Renal pelvis (tissue), 4 donors: Measurements from ENCODE around the gene PTPN13. TPM values are rescaled to one million over a fixed set of nuclear protein-coding genes. Genes with fewer than 3 reads are reported as not detected.
"Not testable (repeated sequence)": the region's sequence is repeated elsewhere in the genome, so short reads cannot be mapped to it uniquely, and the experiment has no call there.

Source experiments
- DNase-seq: peaks from one replicate; pipeline ENCODE4 v3.0.0-alpha.2; 2013
- polyA plus RNA-seq, 3 donors: library from polyadenylated mRNA; unstranded; fragments of 120-200 nt; gene quantifications; one replicate each; pipeline ENCODE4 v1.2.1, GENCODE V29; 2013; ENCODE audit not compliant: insufficient read length in 3 of 3

PTPN13 gene
- polyA plus RNA-seq, 3 donors: 116 to 154 (median 151) TPM

DNA sequence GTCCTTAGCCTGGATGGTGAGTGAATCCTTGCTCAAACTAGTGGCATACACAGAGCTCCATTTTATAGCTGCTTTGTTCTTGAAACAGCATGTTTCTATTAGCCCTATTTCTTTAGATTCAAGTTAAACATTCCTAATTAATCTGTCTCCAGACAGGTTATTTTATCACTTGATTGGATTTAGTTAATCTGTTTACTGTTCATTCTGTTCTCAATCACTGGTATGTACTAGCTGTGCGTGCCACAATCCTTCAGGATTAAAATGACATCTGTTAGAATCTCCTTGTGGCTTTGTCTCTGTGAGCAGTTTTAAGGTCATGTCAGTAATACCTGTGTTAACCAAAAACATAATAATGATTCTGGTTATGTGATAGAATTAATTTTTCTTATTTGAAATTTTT is 36.5 kb downstream of the PTPN13 start:
- no peak for DNase-seq

DNA sequence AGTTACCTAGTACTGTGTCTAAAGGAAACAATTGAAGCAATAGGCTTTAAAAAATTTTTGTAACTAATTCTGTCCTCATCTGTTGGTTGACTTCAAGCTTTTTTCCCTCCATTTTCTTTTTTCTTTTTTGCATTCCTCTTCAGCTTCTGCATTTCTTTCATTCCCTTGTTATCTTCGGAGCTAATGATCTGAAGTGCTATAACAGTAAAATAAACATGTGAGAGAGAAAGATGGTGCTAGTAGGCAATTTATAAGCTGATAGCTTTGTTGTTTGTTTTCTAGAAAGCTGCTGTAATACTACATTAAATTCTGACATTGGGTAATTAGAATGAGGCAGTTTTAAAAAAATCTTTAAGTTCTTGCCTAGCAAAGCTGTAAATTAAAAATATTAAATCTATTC is 37.1 kb downstream of the PTPN13 start:
- no peak for DNase-seq

DNA sequence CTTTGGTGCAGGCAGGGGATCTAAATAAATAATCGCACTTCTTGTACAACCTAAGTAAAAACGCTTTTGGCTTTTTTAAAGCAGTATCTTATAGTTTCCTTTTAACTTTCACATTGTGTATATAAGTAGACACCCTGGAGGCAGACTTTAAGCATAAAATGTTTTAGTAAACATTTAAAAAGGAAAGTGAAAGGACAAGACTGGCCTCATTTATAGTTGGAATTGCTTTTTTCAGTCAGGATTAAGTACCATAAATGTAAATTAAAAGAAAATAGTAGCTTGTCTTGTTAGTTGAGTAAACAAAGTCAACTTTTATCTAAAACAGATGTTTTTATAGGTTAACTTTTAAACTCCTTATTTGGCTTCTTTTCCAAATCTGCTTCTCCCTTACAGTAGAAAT is 39.7 kb downstream of the PTPN13 start:
- peak; percentile 34 for DNase-seq

DNA sequence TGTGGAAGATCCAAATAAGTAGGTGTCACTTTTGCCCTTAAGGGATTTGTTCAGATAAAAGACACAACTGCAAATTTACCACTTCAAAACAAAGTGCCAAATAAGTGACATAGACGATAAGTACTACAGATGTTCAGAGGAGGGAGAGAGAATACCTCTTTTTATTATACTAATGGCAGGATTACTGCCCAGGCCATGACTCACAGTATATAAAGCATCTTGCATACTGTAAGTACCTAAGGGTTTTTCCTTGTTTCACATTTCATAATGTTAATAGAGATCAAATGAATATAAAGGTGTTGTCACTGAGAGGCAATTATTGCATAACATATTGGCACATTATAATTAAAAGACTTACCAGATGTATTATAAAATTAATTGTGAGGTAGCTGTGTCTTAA is 46.4 kb downstream of the PTPN13 start:
- DNase-seq: no peak

DNA sequence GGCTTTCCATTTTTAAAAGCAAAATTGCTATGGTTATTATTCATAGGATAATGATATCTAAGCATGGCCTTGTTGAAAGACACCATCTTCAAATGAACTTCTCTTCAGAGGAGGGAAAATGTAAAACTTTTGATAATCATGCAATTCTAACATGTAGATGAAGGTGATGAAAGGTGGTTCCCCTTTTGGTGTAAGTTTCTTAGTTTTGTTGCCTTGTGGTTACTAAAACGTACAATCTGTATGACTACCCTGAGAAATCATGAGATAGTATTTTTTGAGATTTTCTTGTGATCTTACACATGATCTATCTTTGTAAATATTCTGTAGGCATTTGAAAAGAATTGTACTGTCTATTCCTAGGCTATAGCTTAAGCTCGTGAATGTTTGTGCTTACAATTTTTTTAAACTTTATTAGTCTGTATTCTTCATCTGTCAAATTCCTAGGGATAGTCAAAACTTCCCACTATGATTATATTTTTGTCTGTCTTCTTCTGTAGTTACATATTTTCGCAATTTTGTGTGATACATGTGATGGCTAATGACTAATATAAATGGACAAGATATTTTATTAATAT is 47.5 kb downstream of the PTPN13 start:
- no peak for DNase-seq

DNA sequence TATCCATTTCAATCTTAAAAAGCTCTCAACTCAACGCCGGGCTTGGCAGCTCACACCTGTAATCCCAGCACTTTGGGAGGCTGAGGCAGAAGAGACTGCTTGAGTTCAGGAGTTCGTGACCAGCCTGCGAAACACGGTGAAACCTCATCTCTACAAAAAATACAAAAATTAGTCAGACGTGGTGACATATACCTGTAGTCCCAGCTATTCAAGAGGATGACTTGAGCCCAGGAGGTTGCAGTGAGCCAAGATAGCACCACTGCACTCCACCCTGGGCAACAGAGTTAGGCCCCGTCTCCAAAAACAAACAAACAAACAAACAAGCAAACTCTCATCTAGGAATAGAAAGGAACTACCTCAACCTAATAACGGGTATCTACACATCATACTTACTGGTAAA is 50.8 kb downstream of the PTPN13 start:
- DNase-seq: no peak

DNA sequence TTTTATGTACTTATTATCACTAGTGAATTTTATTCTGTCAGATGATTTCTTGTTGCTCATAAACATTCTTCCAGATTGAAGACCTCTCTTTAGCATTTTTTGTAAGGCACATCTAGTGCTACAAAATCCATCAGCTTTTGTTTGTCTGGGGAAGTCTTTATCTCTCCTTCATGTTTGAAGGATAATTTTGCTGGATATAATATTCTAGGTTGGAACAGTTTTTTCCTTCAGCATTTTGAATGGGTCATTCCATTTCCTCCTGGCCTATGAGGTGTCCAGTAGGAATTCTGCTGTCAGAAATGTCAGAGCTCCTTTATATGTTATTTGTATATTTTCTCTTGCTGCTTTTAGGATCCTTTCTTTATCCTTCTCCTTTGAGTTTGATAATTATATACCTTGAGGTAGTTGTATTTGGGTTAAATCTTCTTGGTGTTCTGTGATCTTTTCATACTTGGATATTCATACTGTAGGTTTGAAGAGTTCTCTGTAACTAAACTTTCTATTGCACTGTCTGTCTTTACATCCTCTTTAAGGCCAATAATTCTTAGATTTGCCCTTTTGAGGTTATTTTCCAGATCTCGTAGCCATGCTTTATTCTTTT is 58.3 kb downstream of the PTPN13 start:
- DNase-seq: no peak

DNA sequence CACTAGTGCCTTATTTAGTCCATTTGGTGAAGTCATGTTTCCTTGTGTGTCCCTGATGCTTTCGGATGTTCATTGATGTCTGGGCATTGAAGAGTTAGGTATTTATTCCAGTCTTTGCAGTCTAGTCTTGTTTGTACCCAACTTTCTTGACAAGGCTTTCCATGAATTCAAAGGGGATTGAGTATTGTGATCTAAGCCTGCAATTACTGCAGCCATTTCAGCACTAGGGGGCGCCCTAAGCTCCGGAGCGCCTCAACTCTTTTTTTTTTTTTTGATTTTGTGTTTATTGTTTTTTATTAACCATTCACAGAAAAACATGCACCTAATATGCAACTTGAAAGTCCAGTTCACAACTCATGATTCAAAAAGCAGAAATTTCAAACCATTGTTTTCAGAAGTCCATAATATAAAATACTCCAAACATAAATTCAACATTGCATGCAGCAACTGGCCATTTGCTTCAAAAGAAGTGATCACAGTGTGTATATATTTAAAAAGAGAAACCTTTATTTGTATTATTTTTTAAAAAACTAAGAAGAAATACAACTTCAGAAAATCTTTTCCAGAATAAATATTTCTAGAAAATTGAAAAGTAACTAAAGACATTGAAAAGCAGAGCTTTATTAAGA is 59.2 kb downstream of the PTPN13 start:
- no peak for DNase-seq

DNA sequence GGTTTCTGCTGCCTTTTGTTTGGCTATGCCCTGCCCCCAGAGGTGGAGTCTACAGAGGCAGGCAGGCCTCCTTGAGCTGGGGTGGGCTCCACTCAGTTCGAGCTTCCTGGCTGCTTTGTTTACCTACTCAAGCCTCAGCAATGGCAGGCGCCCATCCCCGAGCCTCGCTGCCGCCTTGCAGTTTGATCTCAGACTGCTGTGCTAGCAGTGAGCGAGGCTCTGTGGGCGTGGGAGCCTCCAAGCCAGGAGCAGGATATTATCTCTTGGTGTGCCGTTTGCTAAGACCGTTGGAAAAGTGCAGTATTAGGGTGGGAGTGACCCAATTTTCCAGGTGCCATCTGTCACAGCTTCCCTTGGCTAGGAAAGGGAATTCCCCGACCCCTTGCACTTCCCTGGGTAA is 62.7 kb downstream of the PTPN13 start:
- not testable (repeated sequence) for DNase-seq

DNA sequence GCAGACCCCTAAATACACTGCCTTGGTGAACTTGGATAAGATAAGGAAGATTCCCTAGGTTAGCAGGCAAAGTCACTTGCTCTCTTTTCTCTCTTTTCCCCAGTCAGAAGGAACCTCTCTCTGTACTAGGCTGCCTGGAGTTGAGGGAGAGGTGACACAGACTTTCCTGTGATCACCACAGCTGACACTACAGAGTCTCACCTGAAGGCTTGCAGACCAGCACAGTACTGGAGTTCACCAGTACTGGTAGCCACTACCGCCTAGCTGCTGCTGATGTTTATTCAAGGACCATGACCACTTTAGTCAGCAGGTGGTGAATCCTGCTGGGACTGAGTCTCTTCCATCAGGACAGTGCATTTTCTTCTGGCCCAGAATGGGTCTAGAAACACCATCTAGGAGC is 63.3 kb downstream of the PTPN13 start:
- no peak for DNase-seq

DNA sequence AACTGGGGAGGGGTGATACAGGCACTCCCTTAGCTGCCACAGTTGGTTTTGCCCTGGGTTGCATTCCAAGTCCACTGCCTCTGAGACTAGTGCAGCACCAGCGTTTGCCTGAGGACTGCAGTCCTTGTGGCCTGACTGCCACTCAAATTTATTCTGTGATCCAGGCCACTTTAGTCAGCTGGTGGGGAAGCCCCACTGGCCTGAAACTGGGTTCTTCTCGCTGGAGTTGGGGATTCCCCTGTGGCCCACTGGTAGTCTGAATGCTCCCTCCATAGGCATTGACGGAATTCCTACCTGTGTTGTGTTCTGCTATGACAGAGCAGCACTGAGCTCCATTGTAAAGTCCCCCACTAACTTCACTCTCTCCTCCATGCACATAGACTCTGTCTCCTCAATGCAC is 63.8 kb downstream of the PTPN13 start:
- no peak for DNase-seq

DNA sequence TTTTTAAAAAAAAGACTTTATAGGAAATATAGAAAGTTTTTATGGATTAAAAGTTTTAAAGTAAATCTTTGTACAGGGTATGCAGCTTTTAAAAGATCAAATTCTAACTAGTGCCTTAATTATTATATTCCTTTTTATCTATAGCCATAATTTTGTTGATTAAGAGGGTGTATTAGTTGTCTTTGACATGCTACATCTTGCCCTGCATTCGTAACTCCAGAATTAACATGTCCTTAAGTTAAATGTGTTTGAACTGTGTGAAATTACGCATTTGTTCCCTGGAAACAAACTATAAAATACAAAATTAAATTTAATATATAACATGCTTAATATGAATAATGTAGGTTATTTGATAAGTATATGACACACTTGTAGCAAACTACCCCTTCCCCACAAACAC is 66.3 kb downstream of the PTPN13 start:
- no peak for DNase-seq

DNA sequence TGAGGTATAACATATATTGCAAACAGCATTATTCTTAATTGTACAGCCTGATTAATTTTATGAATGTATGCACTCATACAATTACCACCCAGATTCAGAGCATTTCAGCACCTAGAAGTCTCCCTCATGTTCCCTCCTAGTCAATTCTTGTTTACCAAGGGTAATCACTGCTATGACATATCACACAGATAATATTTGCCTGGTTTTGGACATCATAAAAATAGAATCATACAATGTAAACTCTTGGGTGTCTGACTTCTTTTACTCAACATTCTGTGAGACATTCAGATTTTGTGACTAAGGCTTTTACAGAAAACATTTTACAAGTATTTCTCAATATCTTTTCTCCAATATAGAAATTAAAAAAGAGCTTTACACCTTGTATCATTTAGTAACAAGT is 66.9 kb downstream of the PTPN13 start:
- no peak for DNase-seq

DNA sequence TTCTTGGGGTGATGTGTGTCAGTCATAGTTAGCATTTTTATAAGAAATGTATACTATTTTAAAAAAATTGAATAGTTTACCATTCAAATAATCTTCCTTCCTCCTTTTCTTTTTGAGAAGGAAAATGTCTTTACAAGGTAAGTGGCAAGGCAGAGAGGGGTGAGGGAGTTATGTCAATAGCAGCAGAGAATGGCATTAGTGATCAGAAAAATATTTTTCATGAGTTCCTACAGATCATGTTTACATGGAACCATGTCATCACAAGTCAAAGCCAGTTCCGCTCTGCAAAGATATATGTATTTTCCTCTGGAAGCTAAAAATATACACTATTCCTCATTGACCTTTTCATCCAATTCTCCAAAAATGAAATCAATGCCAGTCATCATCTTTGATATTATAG is 67.3 kb downstream of the PTPN13 start:
- DNase-seq: no peak

DNA sequence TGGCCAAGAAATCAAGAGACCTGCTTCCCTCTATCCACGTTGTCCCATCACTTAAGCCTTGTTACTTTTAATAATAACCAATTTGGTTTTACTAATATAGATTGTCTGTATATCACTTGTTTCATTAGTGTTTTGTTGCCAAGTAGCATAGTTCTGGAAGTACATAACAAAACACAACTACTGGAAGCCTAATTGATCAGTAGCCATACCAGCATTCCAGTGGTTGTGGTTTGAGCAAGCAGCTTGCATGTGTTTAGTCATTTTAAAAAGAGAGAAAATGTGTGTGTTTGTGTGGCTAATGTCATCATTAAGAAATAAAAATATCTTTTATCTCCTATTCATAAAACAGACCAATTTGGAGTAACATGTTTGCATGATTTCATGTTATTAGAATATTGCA is 70.8 kb downstream of the PTPN13 start:
- no peak for DNase-seq

DNA sequence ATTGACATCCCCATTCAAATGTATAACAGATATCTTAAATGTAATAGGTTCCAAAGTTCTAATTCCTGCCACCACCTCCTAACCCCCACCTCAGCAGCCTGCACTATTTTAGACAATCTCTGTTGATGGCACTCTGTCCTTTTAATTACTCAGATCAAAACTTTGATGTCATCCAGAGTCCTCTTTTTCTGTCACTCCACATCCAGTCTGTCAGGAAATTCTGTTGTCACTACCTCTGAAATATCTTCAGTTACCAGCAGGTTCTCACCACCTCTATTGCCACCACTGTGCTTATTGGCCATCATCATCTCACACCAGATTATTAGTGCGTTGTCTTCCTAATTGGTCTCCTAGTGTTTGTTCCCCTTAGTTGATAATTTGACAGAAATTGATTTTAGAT is 76.2 kb downstream of the PTPN13 start:
- no peak for DNase-seq

DNA sequence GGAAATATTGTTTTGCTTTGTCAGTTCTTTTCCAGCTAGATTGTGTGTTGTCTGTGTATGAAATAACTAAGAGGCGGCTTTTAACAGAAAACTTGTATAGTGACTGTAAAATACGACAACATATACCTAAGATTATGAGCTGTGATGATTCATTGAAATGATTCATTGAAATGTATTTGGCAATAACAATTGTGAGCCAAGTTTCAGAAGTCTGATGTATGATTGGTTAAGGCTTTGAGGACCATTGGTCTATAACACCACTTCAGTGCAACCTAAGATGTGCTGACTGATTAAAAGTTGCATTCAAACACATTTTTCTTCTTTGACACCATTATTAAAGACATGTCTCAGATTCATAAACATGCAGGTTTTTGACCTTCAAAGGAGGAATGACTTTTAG is 76.6 kb downstream of the PTPN13 start:
- no peak for DNase-seq

DNA sequence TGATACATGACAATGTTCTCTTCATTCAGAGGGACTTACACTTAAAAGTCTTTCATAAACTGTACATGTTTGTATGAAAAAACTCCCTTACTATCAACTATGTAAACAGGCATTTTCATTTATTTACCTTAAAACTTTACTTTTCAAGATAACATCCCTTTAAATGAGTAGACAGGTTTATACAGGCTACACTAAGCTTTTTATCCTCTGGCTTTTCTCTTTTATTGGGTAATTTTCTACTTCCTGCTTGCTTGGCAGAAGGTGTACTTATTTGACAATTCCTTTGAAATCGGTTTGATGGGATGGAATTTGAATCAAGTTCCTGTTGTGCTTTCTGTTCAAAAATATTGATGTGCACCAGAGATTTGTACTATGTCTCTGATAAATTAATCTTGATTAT is 81.4 kb downstream of the PTPN13 start:
- no peak for DNase-seq

DNA sequence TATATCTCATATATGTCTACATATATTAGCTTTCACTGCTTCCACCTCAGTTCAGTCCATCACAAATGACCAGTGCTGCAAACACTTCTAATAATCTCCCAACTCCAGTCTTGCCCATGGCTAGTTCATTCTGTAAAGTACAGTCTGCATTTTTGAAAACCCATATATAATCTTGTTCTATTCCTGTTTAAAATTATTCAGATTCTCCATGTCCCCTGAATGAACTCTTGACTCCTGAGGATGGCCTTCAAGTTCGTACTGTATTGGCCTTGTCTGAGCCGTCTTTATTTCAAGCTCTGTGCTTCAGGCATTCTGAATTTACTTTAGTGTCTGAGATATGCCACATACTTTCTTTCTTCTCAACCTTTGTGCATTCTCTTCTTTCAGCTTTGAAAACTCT is 84.7 kb downstream of the PTPN13 start:
- no peak for DNase-seq

DNA sequence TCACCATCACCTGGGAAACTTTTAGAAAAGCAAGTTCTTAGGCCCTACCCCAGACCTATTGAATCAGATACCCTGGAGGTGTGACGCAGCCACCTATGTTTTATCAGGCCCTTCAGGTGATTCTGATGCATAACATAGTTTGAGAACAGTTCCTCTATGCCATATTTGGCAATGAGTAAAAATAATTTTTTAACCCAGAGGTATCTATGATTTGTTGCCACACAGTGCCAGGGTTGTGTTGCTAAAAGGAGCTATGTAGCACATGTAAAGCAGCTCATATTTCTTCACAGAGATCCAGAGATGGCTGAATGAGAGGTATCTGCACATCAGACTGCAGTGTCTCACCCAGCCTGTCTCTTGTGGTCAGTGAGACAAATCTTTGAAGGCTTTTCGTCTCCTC is 85.3 kb downstream of the PTPN13 start:
- DNase-seq: no peak

DNA sequence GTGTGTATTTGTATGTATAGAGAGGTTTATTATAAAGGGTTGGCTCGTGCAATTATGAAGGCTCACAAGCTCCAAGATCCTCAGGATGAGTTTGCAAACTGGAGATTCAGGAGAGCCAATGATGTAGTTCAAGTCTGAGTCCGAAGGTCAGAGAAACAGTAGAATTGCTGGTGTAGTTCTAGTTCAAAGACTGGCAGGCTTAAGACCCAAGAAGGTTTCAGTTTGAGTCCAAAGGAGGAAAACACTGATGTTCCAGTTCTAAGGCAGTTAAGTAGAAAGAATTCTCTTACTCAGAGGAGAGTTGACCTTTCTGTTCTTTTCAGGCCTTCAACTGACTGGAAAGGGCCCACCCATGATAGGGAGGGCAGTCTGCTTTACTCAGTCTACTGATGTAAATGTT is 89.1 kb downstream of the PTPN13 start:
- no peak for DNase-seq

DNA sequence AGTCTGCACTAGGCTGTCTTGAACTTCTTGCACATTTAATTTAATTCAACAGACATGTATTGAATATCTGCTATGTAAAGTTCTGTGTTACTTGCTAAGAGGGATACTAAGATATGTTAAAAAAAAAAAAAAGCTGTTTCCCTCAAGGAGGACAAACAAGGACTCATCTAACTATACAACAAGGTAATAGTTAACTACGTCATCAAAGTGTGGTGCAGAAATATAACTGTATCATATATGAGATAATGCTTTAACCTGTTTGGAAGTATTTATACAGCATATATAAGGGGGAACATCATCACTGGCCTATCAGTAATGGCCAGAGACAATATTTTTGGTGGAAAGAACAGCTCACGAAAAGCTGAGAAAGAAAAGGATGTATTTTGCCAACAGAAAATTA is 89.9 kb downstream of the PTPN13 start:
- DNase-seq: no peak

DNA sequence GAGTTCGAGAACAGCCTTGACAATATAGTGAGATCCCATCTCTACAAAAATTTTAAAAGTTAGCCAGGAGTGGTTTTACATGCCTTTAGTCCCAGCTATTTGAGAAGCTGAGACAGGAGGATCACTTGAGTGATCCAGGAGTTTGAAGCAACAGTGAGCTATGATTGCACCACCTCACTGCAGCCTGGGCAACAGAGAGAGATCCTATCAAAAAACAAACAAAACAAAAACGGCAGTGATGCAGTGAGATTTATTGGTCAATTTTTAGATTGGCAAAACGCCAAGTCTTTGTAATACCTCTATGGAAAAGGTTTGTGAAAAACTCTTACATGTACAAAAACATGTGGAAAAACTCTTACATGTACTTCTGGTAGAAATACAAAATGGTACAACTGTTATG is 91.3 kb downstream of the PTPN13 start:
- no peak for DNase-seq

DNA sequence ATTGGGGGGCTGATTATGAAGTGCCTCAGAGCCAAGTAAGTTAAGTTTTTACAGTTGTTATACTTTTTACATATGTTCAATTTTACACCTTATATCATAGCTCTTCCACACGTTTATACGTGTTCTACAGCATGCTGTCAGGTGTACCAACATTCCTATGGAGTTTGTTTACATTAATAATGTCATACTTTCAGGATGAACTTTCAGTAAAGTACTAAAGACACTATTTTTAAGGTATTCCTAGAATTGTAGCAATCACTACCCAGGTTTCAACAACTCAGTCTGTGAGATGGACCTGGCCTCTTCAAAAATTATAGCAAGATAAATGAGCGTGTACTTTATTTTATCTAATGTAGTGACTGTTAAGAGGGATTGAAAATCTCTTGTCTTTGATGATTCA is 92.6 kb downstream of the PTPN13 start:
- DNase-seq: no peak
